B cell (primary cell): ENCODE data around the gene MGMT. TPM values are rescaled to one million over a fixed set of nuclear protein-coding genes. Genes with fewer than 3 reads are reported as not detected.

ENCODE experiments used
- ATAC-seq: fragments of 200-7000 bp; cut with Tn5 transposase; one replicate; pipeline ENCODE4 v1.10.0; 2021; ENCODE audit warnings: low read depth, mild to moderate bottlenecking, moderate number of reproducible peaks, moderate library complexity
- CTCF ChIA-PET: fragments of 350-600 bp; sonication (Branson Sonifier 250); formaldehyde crosslinking; loops from one replicate; lab custom pipeline; 2021; ENCODE audit warnings: antibody characterized with exemption, inconsistent platforms; lab: Charles Lee
- POLR2A ChIA-PET: fragments of 350-600 bp; sonication (Branson Sonifier 250); formaldehyde crosslinking; loops from one replicate; lab custom pipeline; 2021; ENCODE audit warnings: antibody characterized with exemption; lab: Charles Lee
- DNase-seq: peaks from one replicate; pipeline ENCODE4 v3.0.0; 2013
- H2AFZ ChIP-seq: 2 replicates; pipeline ENCODE4 v1.6.1; 2012; ENCODE audit warnings: mild to moderate bottlenecking, low read depth, low read length; ENCODE audit not compliant: insufficient read depth, poor library complexity, severe bottlenecking
- H3K27ac ChIP-seq, 2 donors: 1 replicate in 1 of 2; 2 replicates in 1 of 2; pipeline ENCODE4 v1.5.1; 2012 to 2013; ENCODE audit warnings: low read length in 2 of 2, mild to moderate bottlenecking in 2 of 2, moderate library complexity in 1 of 2
- H3K27me3 ChIP-seq, 4 experiments: fragments of 200-600 bp in 1 of 4; sonication (generic) in 1 of 4; replicated peaks in 1 of 4; 1 replicate in 2 of 4; 2 replicates in 2 of 4; pipeline versions ENCODE4 v1.6.1 to v1.7.0; 2013 to 2016; ENCODE audit warnings: low read length in 3 of 4, mild to moderate bottlenecking in 2 of 4, mixed read lengths in 1 of 4, moderate library complexity in 1 of 4; ENCODE audit not compliant: insufficient read depth in 4 of 4, control insufficient read depth in 3 of 4; ENCODE audit errors: control extremely low read depth in 1 of 4
- H3K36me3 ChIP-seq, 2 experiments: replicated peaks in 1 of 2; 1 replicate in 1 of 2; 2 replicates in 1 of 2; pipeline versions ENCODE4 v1.6.1 to v1.7.1; 2013; ENCODE audit warnings: low read length in 1 of 2; ENCODE audit not compliant: insufficient read depth in 2 of 2, control insufficient read depth in 1 of 2; ENCODE audit errors: control extremely low read depth in 1 of 2, extremely low read depth in 1 of 2
- H3K4me1 ChIP-seq, 2 donors: fragments of 200-600 bp in 1 of 2; sonication (generic) in 1 of 2; 1 replicate in 1 of 2; 2 replicates in 1 of 2; pipeline versions ENCODE4 v1.5.1 to v1.6.1; 2013 to 2017; ENCODE audit warnings: low read length in 2 of 2; ENCODE audit not compliant: control insufficient read depth in 2 of 2, insufficient read depth in 2 of 2
- H3K4me2 ChIP-seq: replicated peaks from 2 replicates; pipeline ENCODE3; 2012; ENCODE audit warnings: mild to moderate bottlenecking, low read depth, low read length; ENCODE audit not compliant: poor library complexity, severe bottlenecking
- H3K4me3 ChIP-seq, 5 experiments: fragments of 200-600 bp in 1 of 5; sonication (generic) in 1 of 5; 1 replicate in 3 of 5; 2 replicates in 2 of 5; pipeline versions ENCODE4 v1.5.1 to v1.7.0; 2011 to 2016; ENCODE audit warnings: low read length in 4 of 5, mild to moderate bottlenecking in 4 of 5, low read depth in 2 of 5, control low read depth in 1 of 5, moderate library complexity in 1 of 5; ENCODE audit not compliant: insufficient read depth in 1 of 5; ENCODE audit errors: control extremely low read depth in 1 of 5, extremely low read depth in 1 of 5
- H3K79me2 ChIP-seq: fragments of 200-600 bp; sonication (generic); one replicate; pipeline ENCODE4 v1.6.0; 2016; ENCODE audit warnings: low read length; ENCODE audit not compliant: control insufficient read depth, insufficient read depth
- H3K9ac ChIP-seq: fragments of 200-600 bp; sonication (generic); 2 replicates; pipeline ENCODE4 v1.6.1; 2017; ENCODE audit warnings: mild to moderate bottlenecking, low read length, moderate library complexity
- H3K9me3 ChIP-seq, 3 donors: one replicate each; pipeline versions ENCODE4 v1.6.1 to v1.7.1; 2013; ENCODE audit warnings: low read length in 2 of 3; ENCODE audit not compliant: control insufficient read depth in 2 of 3, insufficient read depth in 1 of 3; ENCODE audit errors: control extremely low read depth in 1 of 3
- H4K20me1 ChIP-seq: 2 replicates; pipeline ENCODE4 v1.6.0; 2012; ENCODE audit warnings: mild to moderate bottlenecking, low read length; ENCODE audit not compliant: insufficient read depth, control insufficient read depth, poor library complexity, severe bottlenecking
- H3K27ac Mint-ChIP-seq: one replicate; pipeline ENCODE4 v1.8.0; 2021; ENCODE audit warnings: mixed read lengths
- H3K27me3 Mint-ChIP-seq: one replicate; pipeline ENCODE4 v1.8.0; 2021; ENCODE audit warnings: mixed read lengths
- H3K4me1 Mint-ChIP-seq: one replicate; pipeline ENCODE4 v1.8.0; 2021; ENCODE audit warnings: mixed read lengths
- H3K4me3 Mint-ChIP-seq: one replicate; pipeline ENCODE4 v1.8.0; 2021; ENCODE audit warnings: mixed read lengths
- H3K9me3 Mint-ChIP-seq: one replicate; pipeline ENCODE4 v1.8.0; 2022; ENCODE audit warnings: mixed read lengths; ENCODE audit not compliant: insufficient read depth
- EZH2 ChIP-seq: IDR thresholded peaks from 2 replicates; pipeline ENCODE4 v1.6.1; 2012; ENCODE audit warnings: borderline replicate concordance, low read depth, mild to moderate bottlenecking, moderate library complexity, low read length; ENCODE audit not compliant: insufficient read depth, poor library complexity, severe bottlenecking
- WGBS: methylation state at CpG from one replicate; pipeline ENCODE4 v1.1.5; 2013; ENCODE audit warnings: missing lambda C conversion rate; ENCODE audit not compliant: insufficient coverage; 5-methylcytosine and 5-hydroxymethylcytosine counted together
- intact Hi-C: fragments of 100-400 bp; cut with micrococcal nuclease; formaldehyde crosslinking; loops from one replicate; pipeline ENCODE4 v1.10.0; 2022
- polyA plus RNA-seq: library from polyadenylated mRNA; depleted of rRNA; stranded (reverse); fragments of >200 nt; gene quantifications from 2 replicates; pipeline ENCODE4 v1.2.3, GENCODE V29; 2012
- total RNA-seq, 2 donors: library from RNA; stranded (reverse); fragments of 120-200 nt in 1 of 2; gene quantifications; 1 replicate in 1 of 2; 2 replicates in 1 of 2; pipeline versions ENCODE4 v1.2.3 to v1.2.4, GENCODE V29; 2013 to 2022
- TF ChIP-seq, protein P1 (sequence below): fragments of 200-600 bp; IDR thresholded peaks from one replicate; pipeline ENCODE4 v1.8.0; 2022; ENCODE audit warnings: antibody characterized with exemption, mild to moderate bottlenecking

MGMT gene
- total and polyA plus RNA-seq, 2 donors (not counting 1 experiment from before 2014, with no cell fraction given) = 16.6 to 87.7 TPM

GRCh38 chr10:129417870-129418269, 49.2 kb upstream of the MGMT start:
- WGBS = 53% methylated on average over 3 of the region's 9 CpGs
- H3K9me3 ChIP-seq = no peaks in the 10 kb centered on the region
- Mint-ChIP-seq H3K9me3 (no peaks in the 10 kb centered on the region), H3K4me1 (no peaks in the 10 kb centered on the region), H3K27ac (no peak overlapping the region), H3K4me3 (no peak overlapping the region), H3K27me3 (peaks cover 12% of the 10 kb centered on the region)
- H3K36me3 ChIP-seq = no peaks in the 10 kb centered on the region
- no peak overlapping the region for H3K4me3 ChIP-seq
- no peaks in the 10 kb centered on the region for H4K20me1 ChIP-seq
- no peak overlapping the region for H3K27ac ChIP-seq
- H3K9ac ChIP-seq = no peak overlapping the region
- no peaks in the 10 kb centered on the region for H3K27me3 ChIP-seq
- DNase-seq (no peak), ATAC-seq (no peak)
- H3K79me2 ChIP-seq = no peaks in the 10 kb centered on the region
- TF ChIP-seq, protein P1, sequence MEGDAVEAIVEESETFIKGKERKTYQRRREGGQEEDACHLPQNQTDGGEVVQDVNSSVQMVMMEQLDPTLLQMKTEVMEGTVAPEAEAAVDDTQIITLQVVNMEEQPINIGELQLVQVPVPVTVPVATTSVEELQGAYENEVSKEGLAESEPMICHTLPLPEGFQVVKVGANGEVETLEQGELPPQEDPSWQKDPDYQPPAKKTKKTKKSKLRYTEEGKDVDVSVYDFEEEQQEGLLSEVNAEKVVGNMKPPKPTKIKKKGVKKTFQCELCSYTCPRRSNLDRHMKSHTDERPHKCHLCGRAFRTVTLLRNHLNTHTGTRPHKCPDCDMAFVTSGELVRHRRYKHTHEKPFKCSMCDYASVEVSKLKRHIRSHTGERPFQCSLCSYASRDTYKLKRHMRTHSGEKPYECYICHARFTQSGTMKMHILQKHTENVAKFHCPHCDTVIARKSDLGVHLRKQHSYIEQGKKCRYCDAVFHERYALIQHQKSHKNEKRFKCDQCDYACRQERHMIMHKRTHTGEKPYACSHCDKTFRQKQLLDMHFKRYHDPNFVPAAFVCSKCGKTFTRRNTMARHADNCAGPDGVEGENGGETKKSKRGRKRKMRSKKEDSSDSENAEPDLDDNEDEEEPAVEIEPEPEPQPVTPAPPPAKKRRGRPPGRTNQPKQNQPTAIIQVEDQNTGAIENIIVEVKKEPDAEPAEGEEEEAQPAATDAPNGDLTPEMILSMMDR = no peak
- no peak for TF ChIP-seq EZH2
- no peaks in the 10 kb centered on the region for H3K4me1 ChIP-seq
- no peak overlapping the region for H3K4me2 ChIP-seq
- intact Hi-C loops = no loop called here
- no peak overlapping the region for H2AFZ ChIP-seq
- POLR2A ChIA-PET = no interaction called here
- CTCF ChIA-PET = no interaction called here

- Histone ChIP-seq H3K27me3 (no peaks in the 10 kb centered on the region), H3K27ac (no peak overlapping the region), H3K36me3 (no peaks in the 10 kb centered on the region), H3K4me3 (no peak overlapping the region), H3K79me2 (no peaks in the 10 kb centered on the region), H3K4me2 (no peak overlapping the region), H3K4me1 (no peaks in the 10 kb centered on the region), H3K9me3 (no peaks in the 10 kb centered on the region), H4K20me1 (no peaks in the 10 kb centered on the region), H3K9ac (no peak overlapping the region), H2AFZ (no peak overlapping the region)
- H3K27me3 Mint-ChIP-seq = peaks cover 13% of the 10 kb centered on the region
- no peak overlapping the region for H3K4me3 Mint-ChIP-seq
- ChIA-PET CTCF (no interaction called here), POLR2A (no interaction called here)
- WGBS = 97% methylated on average over 17 of the region's 17 CpGs
- TF ChIP-seq, protein P1 = no peak
- no peak for TF ChIP-seq EZH2
- H3K27ac Mint-ChIP-seq = no peak overlapping the region
- H3K4me1 Mint-ChIP-seq = no peaks in the 10 kb centered on the region
- intact Hi-C loops = no loop called here
- no peaks in the 10 kb centered on the region for H3K9me3 Mint-ChIP-seq
- DNase-seq (no peak), ATAC-seq (no peak)
These were observed 48.4 kb upstream of the MGMT start for GRCh38 chr10:129418496-129419225.
